ENCODE measurements around the gene SMAD4. TPM values are rescaled to one million over a fixed set of nuclear protein-coding genes. Genes with fewer than 3 reads are reported as not detected.

Gene SMAD4
- total RNA-seq, 1 donor from 2014 or later, result 196 TPM

DNA sequence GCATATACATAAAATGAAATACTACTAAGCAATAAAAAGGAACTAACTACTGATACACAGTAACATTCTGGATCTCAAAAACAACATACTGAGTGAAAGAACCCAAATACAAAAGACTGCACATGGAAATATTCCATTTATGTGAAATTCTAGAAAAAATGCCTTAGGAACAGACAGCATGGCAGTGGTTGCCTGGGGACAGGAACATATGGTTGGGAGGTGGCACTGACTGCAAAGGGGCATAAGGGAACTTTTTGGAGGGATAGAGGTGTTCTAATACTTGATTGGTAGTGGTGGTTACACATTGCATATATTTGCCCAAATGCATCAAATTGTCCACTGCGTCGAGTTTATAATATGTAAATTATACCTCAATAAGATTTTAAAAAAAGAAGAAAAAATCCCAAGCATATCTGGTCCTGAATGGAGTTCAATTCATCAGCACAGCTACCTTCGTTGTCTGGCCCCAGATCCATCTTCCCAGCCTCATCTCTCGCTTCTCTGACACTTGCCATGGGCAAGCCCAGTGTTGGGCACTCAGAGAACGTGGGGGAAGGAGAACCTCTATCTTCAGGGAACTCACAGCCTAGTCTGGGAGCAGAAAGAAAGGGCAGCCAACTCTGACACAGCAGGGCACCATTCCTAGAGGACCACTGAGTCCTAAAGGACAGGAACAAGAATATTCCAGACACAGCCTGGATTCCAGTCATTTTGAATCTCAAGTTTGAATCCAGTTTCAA lies 8.6 kb upstream of the SMAD4 start:
- DNase-seq (ENCODE audit: low read depth), result no peak

GRCh38 chr18:51025512-51025911 lies 4.5 kb upstream of the SMAD4 start:
- no peak for DNase-seq (ENCODE audit: low read depth)

- DNase-seq (ENCODE audit: low read depth), result peak; percentile 33
Observed at GRCh38 chr18:51028201-51028805, 1.7 kb upstream of the SMAD4 start.

DNA sequence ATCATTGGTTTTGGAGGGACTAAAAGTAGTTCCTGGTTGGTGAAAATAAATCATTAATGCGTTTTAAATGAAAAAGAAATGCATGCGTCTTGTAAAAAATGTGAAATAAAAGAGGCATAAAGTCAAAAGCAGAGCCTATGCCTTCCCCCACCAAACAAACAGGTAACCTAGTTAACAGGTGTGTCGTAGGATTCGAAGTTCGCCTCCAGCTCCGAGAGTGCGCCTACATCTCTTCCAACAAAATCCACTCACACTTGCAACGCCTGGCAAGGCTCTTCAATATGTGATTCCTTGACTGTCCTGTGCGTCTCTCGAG lies 677 bp upstream of the SMAD4 start:
- DNase-seq (ENCODE audit: low read depth), result no peak

- DNase-seq (ENCODE audit: low read depth), result peak; percentile 31
Observed at GRCh38 chr18:51030537-51031258, 685 bp downstream of the SMAD4 start.

DNA sequence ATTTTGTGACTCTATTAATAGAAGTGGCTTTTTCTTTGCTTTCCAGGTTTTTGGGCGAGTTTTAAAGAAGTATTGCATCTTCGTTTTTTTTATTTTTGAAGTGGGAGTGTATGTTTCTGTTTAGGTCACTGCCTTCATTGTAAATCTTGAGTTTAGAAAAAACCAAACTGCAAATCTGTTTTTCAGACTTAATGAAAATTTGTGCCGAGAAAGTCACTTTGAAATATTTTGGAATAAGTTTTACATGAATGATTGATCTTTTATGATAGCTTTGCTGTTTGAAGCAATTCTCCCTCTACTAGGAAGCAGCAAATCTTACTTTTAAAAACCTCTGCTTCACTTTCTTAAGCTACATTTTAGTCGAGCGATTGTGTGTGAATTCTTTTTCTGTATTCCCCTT lies 2.2 kb downstream of the SMAD4 start:
- DNase-seq (ENCODE audit: low read depth), result no peak

DNA sequence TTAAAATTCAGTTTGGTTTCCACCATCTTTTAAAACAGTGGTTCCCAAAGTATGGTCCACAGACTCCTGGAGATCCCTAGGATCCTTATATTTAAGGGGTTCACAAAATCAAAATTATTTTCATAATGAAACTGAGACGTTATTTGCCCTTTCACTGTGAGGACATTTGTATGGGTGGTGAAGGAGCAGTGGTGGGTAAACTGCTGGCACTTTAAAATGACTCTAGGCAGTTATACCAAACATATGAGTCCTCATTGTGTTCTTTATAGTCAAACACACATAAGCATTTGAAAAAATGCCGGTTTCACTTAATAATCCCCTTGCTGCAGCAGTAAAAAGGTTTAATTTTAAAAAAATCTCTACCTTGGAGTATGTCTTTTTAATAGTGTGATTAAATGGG lies 7.2 kb downstream of the SMAD4 start:
- no peak for DNase-seq (ENCODE audit: low read depth)

DNA sequence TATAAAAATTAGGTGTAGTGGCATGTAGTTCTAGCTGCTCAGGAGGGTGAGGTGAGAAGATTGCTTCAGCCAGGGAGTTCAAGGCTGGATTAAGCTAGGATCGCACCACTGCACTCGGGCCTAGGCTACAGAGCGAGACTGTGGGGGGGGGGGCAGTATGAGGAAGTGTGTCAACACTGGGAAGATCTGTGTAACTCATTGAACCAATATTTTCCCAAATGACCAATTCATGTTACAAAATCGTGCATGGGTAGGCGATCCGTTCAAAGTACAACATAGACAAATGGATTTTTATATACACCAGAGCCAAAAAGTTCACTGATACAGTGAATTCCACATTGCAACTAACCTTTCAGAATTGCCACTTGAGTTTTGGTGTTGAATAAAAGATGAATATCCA lies 8.1 kb downstream of the SMAD4 start:
- DNase-seq (ENCODE audit: low read depth), result peak; percentile 48

- peak; percentile 37 for DNase-seq (ENCODE audit: low read depth)
Observed at GRCh38 chr18:51039138-51040112, 9.4 kb downstream of the SMAD4 start.

GRCh38 chr18:51041677-51042352 lies 11.8 kb downstream of the SMAD4 start:
- no peak for DNase-seq (ENCODE audit: low read depth)

- DNase-seq (ENCODE audit: low read depth), result no peak
Observed at GRCh38 chr18:51044928-51045585, 15.0 kb downstream of the SMAD4 start.

DNA sequence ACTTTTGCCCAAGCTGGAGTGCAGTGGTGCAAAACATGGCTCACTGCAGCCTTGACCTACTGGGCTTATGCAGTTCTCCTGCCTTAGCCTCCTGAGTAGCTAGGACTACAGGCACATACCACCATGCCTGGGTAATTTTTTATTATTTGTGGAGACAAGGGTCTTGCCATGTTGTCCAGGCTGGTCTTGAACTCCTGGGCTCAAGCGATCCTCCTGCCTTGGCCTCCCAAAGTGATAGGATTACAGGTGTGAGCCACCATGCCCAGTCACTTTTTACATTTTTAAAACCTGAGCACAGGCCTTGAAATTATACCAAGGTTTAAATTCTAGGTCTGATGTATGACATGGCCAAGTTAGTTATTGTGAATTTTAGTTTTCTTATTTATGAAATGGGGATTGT lies 18.2 kb downstream of the SMAD4 start:
- DNase-seq (ENCODE audit: low read depth), result no peak

DNA sequence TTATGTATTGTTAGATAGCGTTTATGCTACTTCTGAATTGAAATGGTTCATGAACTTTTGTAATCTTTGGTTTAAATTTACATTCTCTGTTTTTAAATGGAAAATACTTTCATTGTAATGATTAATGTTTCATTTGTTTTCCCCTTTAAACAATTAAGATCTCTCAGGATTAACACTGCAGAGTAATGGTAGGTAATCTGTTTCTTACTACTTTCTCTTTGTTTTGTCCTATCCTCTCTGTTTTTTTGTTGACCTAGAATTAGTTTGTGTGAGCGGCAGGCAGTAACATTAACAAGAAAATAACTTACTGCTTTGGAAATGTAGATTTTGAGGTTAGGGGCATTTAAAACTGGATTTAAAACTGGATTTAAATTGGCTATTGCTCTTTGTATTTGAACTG lies 19.1 kb downstream of the SMAD4 start:
- DNase-seq (ENCODE audit: low read depth), result no peak

DNA sequence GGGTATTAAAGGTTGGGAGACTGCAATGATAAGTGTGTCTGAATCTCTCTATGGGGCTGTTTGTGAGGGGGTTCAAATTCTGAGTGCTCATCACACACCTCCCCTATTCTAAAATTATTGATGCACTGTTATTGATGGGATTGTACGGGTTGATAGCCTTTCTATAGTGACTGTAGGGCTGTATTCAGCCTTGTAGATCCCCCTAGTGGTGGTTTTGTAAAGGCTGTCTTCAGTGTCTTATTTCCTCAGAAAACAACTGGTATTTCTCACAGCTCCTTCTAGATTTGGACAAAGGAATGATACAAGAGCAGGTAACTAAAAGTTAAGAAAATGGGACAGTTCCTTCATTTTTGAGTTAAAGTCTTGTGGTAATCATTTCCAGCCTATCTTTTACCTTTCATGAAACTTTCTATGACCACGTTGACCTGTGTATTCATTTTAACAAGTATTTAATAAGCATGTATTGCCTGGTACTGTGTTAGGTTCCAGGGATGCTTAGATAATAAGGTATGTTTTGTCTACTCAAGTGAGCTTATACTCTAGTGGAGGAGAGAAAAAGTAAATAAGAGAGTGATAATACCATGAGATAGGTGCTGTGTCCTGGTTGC lies 21.2 kb downstream of the SMAD4 start:
- DNase-seq (ENCODE audit: low read depth), result peak; percentile 61

GRCh38 chr18:51053814-51054213 lies 23.8 kb downstream of the SMAD4 start:
- no peak for DNase-seq (ENCODE audit: low read depth)

DNA sequence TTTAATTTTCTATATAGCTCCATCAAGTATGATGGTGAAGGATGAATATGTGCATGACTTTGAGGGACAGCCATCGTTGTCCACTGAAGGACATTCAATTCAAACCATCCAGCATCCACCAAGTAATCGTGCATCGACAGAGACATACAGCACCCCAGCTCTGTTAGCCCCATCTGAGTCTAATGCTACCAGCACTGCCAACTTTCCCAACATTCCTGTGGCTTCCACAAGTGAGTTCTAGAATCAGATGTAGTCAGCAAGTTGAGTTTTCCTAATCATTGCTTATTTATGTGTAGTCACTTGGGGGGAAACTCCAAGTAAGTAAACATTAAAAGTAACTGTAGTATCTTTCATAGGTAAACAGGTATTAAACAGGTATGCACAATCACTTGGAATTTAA lies 24.8 kb downstream of the SMAD4 start:
- DNase-seq (ENCODE audit: low read depth), result peak; percentile 41

DNA sequence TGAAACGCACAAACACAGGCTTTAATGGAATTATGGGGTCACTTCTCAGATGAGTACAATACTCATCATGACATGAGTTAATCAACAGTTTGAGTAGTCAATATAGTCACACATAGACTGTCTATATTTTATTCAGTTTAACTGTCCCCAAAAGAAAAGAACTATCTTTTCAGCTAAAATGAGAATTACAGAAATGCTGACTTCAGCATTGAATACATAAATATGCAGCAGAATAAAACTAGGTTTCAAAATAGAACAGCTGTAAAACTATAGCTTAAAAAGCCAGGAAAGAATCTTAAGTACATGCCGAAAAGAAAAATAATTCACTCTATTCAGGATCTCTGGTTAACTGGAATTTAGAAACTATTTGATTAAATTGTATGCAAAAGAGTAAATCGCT lies 30.0 kb downstream of the SMAD4 start:
- DNase-seq (ENCODE audit: low read depth), result no peak

GRCh38 chr18:51064256-51064655 lies 34.2 kb downstream of the SMAD4 start:
- DNase-seq (ENCODE audit: low read depth), result no peak

DNA sequence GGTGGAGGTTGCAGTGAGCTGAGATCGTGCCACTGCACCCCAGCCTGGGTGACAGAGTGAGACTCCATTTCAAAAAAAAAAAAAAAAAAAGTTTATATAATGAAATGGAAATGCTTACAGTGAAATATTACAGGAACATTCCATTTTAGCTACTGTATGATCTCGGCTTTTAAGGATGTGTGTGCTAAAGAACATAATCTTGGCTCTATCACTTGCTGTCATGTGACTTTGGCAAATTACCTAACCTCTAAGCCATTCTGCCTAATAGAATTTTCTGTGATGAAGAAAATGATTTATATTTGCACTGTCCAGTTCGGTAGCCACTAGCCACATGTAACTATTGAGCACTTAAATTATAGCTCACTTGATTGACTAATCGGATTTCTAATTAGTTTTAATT lies 36.3 kb downstream of the SMAD4 start:
- DNase-seq (ENCODE audit: low read depth), result no peak

GRCh38 chr18:51068105-51068504 lies 38.1 kb downstream of the SMAD4 start:
- DNase-seq (ENCODE audit: low read depth), result no peak

DNA sequence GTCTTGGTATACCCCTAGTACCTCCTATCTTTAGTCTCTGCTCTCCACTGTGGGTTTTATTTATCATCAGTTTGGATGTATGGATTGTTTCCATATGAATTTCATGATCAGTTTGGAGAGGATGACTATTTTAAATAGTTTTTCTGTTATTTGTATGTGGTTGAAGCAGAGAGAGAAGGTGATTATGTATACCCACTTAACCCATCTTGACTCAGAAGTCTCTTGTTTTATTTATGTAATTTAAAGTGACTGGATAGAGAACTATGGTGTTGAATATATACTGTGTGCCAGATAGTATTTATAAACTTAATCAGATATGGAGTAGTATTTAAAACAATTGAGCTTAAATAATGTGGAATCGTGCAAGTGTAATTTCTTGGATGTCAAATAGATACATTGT lies 39.9 kb downstream of the SMAD4 start:
- DNase-seq (ENCODE audit: low read depth), result no peak
